SU-DHL-6 (cell line): Measurements from ENCODE around the gene ZCCHC7.

Experiments
- EZH2phosphoT487 ChIP-seq: fragments of 200-600 bp; sonication (generic), shearing (Covaris generic); conservative IDR thresholded peaks from 2 replicates; pipeline ENCODE4 v1.6.1; 2018; ENCODE audit warnings: mild to moderate bottlenecking, antibody characterized with exemption, low read length, moderate library complexity, mixed read lengths
- TF ChIP-seq, protein P1 (sequence below): fragments of 200-600 bp; sonication (generic); IDR thresholded peaks from one replicate; pipeline ENCODE4 v1.5.1; 2017; ENCODE audit warnings: antibody characterized with exemption, mild to moderate bottlenecking, low read length, moderate library complexity; ENCODE audit not compliant: insufficient read depth, poor library complexity, severe bottlenecking

- TF ChIP-seq, protein P1, sequence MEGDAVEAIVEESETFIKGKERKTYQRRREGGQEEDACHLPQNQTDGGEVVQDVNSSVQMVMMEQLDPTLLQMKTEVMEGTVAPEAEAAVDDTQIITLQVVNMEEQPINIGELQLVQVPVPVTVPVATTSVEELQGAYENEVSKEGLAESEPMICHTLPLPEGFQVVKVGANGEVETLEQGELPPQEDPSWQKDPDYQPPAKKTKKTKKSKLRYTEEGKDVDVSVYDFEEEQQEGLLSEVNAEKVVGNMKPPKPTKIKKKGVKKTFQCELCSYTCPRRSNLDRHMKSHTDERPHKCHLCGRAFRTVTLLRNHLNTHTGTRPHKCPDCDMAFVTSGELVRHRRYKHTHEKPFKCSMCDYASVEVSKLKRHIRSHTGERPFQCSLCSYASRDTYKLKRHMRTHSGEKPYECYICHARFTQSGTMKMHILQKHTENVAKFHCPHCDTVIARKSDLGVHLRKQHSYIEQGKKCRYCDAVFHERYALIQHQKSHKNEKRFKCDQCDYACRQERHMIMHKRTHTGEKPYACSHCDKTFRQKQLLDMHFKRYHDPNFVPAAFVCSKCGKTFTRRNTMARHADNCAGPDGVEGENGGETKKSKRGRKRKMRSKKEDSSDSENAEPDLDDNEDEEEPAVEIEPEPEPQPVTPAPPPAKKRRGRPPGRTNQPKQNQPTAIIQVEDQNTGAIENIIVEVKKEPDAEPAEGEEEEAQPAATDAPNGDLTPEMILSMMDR, result no peak
- no peak for TF ChIP-seq EZH2phosphoT487
These were observed 274.9 kb downstream of the ZCCHC7 start for GRCh38 chr9:37395229-37395628.
